ENCODE measurements around the gene AFG1L. TPM values are rescaled to one million over a fixed set of nuclear protein-coding genes. Genes with fewer than 3 reads are reported as not detected.
"Not testable (repeated sequence)": the region's sequence is repeated elsewhere in the genome, so short reads cannot be mapped to it uniquely, and the experiment has no call there.

Gene AFG1L
- total RNA-seq, 2 donors from 2014 or later: 2.9 to 4.1 TPM

- H3K4me3 ChIP-seq: peak within 1 kb of the TSS; percentile 81 to 85
- H3K4me1 ChIP-seq: peaks cover 0 to 48% of the 10 kb centered on the region in 2 donors
- peaks cover 7% of the 10 kb centered on the region for H3K36me3 ChIP-seq
- peak; percentile 93 for DNase-seq (ENCODE audit: low spot score)
- no peak for TF ChIP-seq CTCF (IDR thresholded peaks at IDR 0.05)
- H3K9me3 ChIP-seq: no peaks in the 10 kb centered on the region
- no peaks in the 10 kb centered on the region for H3K27me3 ChIP-seq
- peak within 1 kb of the TSS; percentile 99 to 100 for H3K27ac ChIP-seq
Measured at GRCh38 chr6:108560463-108561308, 265.8 kb downstream of the AFG1L start, which contains the start of gene FOXO3. FOXO3 (plus strand) TSS chr6:108560917; CDS start chr6:108561209, 292 bp downstream.

- Histone ChIP-seq H3K27ac (peak overlapping the region; percentile 99 to 100), H3K4me1 (peaks cover 0 to 48% of the 10 kb centered on the region in 2 donors), H3K4me3 (peak overlapping the region; percentile 81 to 85)
- H3K36me3 ChIP-seq; H3K9me3 ChIP-seq; DNase-seq (ENCODE audit: low spot score); H3K27me3 ChIP-seq: not testable (repeated sequence)
Measured at GRCh38 chr6:108561309-108561647, 266.4 kb downstream of the AFG1L start.

GRCh38 chr6:108561742-108562502 lies 267.1 kb downstream of the AFG1L start:
- no peak for DNase-seq (ENCODE audit: low spot score)
- Histone ChIP-seq H3K27ac (peak overlapping the region; percentile 99 to 100), H3K9me3 (no peaks in the 10 kb centered on the region), H3K4me1 (peaks cover 0 to 48% of the 10 kb centered on the region in 2 donors), H3K36me3 (peaks cover 10% of the 10 kb centered on the region), H3K4me3 (peak overlapping the region; percentile 81 to 85), H3K27me3 (no peaks in the 10 kb centered on the region)
- no peak for TF ChIP-seq CTCF (IDR thresholded peaks at IDR 0.05)

GRCh38 chr6:108562503-108562993 lies 267.7 kb downstream of the AFG1L start:
- peak; percentile 92 for DNase-seq (ENCODE audit: low spot score)
- TF ChIP-seq CTCF (IDR thresholded peaks at IDR 0.05): no peak
- H3K36me3 ChIP-seq: peaks cover 16% of the 10 kb centered on the region
- peaks cover 0 to 48% of the 10 kb centered on the region in 2 donors for H3K4me1 ChIP-seq
- H3K4me3 ChIP-seq: peak overlapping the region; percentile 81 to 85
- peak overlapping the region; percentile 99 to 100 for H3K27ac ChIP-seq
- no peaks in the 10 kb centered on the region for H3K27me3 ChIP-seq
- no peaks in the 10 kb centered on the region for H3K9me3 ChIP-seq

- H3K27ac ChIP-seq: peak overlapping the region; percentile 99 to 100
- peaks cover 0 to 55% of the 10 kb centered on the region in 2 donors for H3K4me1 ChIP-seq
- TF ChIP-seq CTCF (IDR thresholded peaks at IDR 0.05): no peak
- no peak for DNase-seq (ENCODE audit: low spot score)
- H3K9me3 ChIP-seq: no peaks in the 10 kb centered on the region
- peak overlapping the region; percentile 81 to 85 for H3K4me3 ChIP-seq
- H3K27me3 ChIP-seq: no peaks in the 10 kb centered on the region
- peaks cover 23% of the 10 kb centered on the region for H3K36me3 ChIP-seq
Measured at GRCh38 chr6:108563292-108563691, 268.4 kb downstream of the AFG1L start.

- H3K9me3 ChIP-seq: no peaks in the 10 kb centered on the region
- H3K4me3 ChIP-seq: peak overlapping the region; percentile 81 to 85
- peaks cover 32% of the 10 kb centered on the region for H3K36me3 ChIP-seq
- TF ChIP-seq CTCF (IDR thresholded peaks at IDR 0.05): no peak
- no peak for DNase-seq (ENCODE audit: low spot score)
- H3K27ac ChIP-seq: peak overlapping the region; percentile 99 to 100
- no peaks in the 10 kb centered on the region for H3K27me3 ChIP-seq
- peaks cover 0 to 64% of the 10 kb centered on the region in 2 donors for H3K4me1 ChIP-seq
Measured at GRCh38 chr6:108564178-108564577, 269.3 kb downstream of the AFG1L start.
